Right atrium auricular region (tissue), 2 donors: ENCODE data around the gene RNU11. TPM values are rescaled to one million over a fixed set of nuclear protein-coding genes. Genes with fewer than 3 reads are reported as not detected.

Experiments used
- DNase-seq: peaks from one replicate; pipeline ENCODE4 v3.0.0-alpha.2; 2019; ENCODE audit warnings: low spot score
- H3K27ac ChIP-seq, 2 donors: fragments of 200-600 bp; sonication (generic); 1 replicate in 1 of 2; 2 replicates in 1 of 2; pipeline ENCODE4 v1.5.1; 2016 to 2019
- H3K27me3 ChIP-seq, 2 donors: fragments of 200-600 bp; sonication (generic); one replicate each; pipeline versions ENCODE4 v1.5.1 to v1.6.0; 2017 to 2019
- H3K36me3 ChIP-seq: fragments of 200-600 bp; sonication (generic); one replicate; pipeline ENCODE4 v1.5.1; 2016
- H3K4me1 ChIP-seq, 2 donors: fragments of 200-600 bp; sonication (generic); one replicate each; pipeline versions ENCODE4 v1.5.1 to v1.6.0; 2017 to 2019
- H3K4me3 ChIP-seq, 2 donors: fragments of 200-600 bp; sonication (generic); 1 replicate in 1 of 2; 2 replicates in 1 of 2; pipeline ENCODE4 v1.5.1; 2017 to 2019; ENCODE audit warnings: mild to moderate bottlenecking in 1 of 2, moderate library complexity in 1 of 2
- H3K9me3 ChIP-seq, 2 donors: fragments of 200-600 bp; sonication (generic); one replicate each; pipeline ENCODE4 v1.5.1; 2019
- total RNA-seq, 2 donors: library from RNA; depleted of rRNA; stranded (reverse); fragments of >200 nt; gene quantifications; one replicate each; pipeline ENCODE4 v1.1.0, GENCODE V29; 2016
- TF ChIP-seq, protein P1 (sequence below), 2 donors: fragments of 200-600 bp; sonication (generic); IDR thresholded peaks; one replicate each; pipeline ENCODE4 v1.5.1; 2019; ENCODE audit warnings: antibody characterized with exemption in 2 of 2

RNU11 gene
- total RNA-seq, 2 donors from 2014 or later, result not detected

DNA sequence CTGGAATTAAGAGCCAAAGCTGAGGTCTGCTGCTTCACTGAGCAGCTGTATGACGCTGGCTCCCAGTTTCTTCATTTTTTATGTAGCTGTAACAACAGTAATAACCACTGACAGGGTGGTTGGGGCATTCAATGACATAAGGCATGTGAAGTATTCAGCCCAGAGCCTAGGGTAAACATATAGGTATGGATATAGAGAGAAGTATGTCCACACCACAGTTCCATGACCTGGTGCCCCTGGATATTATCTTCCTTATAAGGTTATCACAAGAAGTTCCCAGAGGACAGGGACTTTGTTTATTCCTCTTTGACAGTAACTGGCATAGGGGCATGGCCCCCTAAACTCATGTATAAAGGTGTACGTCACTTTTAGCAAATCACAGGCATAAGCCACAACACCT lies 41.6 kb upstream of the RNU11 start:
- Histone ChIP-seq H3K27me3 (no peaks in the 10 kb centered on the region), H3K4me3 (no peak overlapping the region), H3K4me1 (peaks cover 0 to 9% of the 10 kb centered on the region in 2 donors), H3K36me3 (peaks cover 69% of the 10 kb centered on the region), H3K9me3 (no peaks in the 10 kb centered on the region), H3K27ac (no peak overlapping the region)
- no peak for DNase-seq
- TF ChIP-seq, protein P1, sequence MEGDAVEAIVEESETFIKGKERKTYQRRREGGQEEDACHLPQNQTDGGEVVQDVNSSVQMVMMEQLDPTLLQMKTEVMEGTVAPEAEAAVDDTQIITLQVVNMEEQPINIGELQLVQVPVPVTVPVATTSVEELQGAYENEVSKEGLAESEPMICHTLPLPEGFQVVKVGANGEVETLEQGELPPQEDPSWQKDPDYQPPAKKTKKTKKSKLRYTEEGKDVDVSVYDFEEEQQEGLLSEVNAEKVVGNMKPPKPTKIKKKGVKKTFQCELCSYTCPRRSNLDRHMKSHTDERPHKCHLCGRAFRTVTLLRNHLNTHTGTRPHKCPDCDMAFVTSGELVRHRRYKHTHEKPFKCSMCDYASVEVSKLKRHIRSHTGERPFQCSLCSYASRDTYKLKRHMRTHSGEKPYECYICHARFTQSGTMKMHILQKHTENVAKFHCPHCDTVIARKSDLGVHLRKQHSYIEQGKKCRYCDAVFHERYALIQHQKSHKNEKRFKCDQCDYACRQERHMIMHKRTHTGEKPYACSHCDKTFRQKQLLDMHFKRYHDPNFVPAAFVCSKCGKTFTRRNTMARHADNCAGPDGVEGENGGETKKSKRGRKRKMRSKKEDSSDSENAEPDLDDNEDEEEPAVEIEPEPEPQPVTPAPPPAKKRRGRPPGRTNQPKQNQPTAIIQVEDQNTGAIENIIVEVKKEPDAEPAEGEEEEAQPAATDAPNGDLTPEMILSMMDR (IDR thresholded peaks at IDR 0.05), result no peak

DNA sequence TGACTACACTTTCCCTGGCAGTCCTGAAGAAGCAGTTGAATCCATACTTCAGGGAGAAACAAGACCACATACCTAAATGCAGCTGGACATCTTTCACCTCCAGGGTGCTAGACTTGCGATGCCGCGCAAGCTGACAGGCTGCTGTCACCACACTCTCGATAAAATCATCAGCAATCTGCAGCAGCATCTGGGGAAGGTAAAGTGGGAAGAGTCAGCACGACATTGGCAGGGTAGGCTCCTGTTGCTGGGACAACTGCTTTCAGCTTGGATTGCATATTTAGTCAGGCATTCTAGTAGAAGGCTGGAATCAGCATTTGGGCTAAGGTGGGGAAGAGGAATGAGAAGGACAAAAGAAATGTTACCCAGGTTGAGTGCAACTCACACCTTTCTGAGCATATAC lies 35.2 kb upstream of the RNU11 start:
- H3K4me3 ChIP-seq, result no peak overlapping the region
- DNase-seq, result no peak
- no peaks in the 10 kb centered on the region for H3K9me3 ChIP-seq
- peaks cover 60% of the 10 kb centered on the region for H3K36me3 ChIP-seq
- TF ChIP-seq, protein P1 (IDR thresholded peaks at IDR 0.05), result no peak
- H3K27ac ChIP-seq, result no peak overlapping the region
- no peaks in the 10 kb centered on the region for H3K27me3 ChIP-seq
- H3K4me1 ChIP-seq, result no peaks in the 10 kb centered on the region

DNA sequence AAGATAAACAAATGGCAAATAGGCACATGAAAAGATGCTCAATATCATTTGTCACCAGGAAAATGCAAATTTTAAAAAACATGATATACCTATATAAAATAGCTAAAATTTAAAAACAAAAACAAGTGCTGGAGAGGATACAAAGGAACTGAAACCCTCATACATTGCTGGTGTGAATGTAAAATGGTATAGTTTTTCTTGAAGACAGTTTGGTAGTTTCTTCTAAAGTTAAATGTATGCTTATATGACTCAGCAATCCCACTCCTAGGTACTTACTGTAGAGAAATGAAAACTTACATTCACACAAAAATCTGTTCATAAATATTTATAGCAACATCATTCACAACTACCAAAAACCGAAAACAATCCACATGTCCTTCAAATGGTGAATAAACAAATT lies 16.7 kb upstream of the RNU11 start:
- Histone ChIP-seq H3K4me1 (no peaks in the 10 kb centered on the region), H3K27ac (no peak overlapping the region), H3K27me3 (no peaks in the 10 kb centered on the region), H3K36me3 (no peaks in the 10 kb centered on the region), H3K4me3 (no peak overlapping the region), H3K9me3 (no peaks in the 10 kb centered on the region)
- TF ChIP-seq, protein P1 (IDR thresholded peaks at IDR 0.05), result no peak
- no peak for DNase-seq

DNA sequence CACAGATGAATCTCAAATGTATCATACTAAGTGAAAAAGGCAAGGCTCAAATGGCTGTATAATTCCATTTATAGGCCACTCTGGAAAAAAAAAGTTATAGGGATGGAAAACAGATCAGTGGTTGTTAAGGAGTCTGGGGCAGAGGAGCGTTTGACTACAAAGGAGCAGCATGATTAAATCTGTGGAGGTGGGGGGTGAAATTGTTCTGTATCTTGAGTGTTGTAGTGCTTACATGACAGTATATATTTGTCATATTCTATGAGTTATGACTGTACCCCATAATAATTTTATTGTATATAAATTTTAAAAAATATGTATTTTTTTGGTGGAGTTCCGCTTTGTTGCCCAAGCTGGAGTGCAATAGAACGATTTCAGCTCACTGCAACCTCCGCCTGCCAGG lies 15.8 kb upstream of the RNU11 start:
- Histone ChIP-seq H3K4me3 (no peak overlapping the region), H3K36me3 (no peaks in the 10 kb centered on the region), H3K9me3 (no peaks in the 10 kb centered on the region), H3K27ac (no peak overlapping the region), H3K27me3 (no peaks in the 10 kb centered on the region), H3K4me1 (no peaks in the 10 kb centered on the region)
- TF ChIP-seq, protein P1 (IDR thresholded peaks at IDR 0.05), result no peak
- DNase-seq, result no peak

DNA sequence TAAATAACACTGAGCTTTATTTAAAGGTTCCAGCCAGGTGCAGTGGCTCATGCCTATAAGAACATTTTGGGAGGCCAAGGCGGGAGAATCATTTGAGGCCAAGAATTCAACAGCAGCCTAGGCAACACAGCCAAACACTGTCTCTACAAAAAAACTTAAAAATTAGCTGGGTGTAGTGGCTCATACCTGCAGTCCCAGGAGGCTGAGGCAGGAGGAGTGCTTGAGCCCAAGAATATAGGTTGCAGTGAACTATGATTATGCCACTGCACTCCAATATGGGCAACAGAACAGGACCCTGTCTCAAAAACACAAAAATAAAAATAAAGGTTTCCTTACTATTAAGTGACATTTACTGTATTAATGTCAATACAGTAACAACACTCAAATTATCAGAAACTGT lies 7.6 kb upstream of the RNU11 start:
- H3K27ac ChIP-seq, result no peak overlapping the region
- H3K27me3 ChIP-seq, result no peaks in the 10 kb centered on the region
- peaks cover 0 to 30% of the 10 kb centered on the region in 2 donors for H3K4me1 ChIP-seq
- DNase-seq, result no peak
- TF ChIP-seq, protein P1 (IDR thresholded peaks at IDR 0.05), result no peak
- no peak overlapping the region for H3K4me3 ChIP-seq
- no peaks in the 10 kb centered on the region for H3K9me3 ChIP-seq
- H3K36me3 ChIP-seq, result no peaks in the 10 kb centered on the region

DNA sequence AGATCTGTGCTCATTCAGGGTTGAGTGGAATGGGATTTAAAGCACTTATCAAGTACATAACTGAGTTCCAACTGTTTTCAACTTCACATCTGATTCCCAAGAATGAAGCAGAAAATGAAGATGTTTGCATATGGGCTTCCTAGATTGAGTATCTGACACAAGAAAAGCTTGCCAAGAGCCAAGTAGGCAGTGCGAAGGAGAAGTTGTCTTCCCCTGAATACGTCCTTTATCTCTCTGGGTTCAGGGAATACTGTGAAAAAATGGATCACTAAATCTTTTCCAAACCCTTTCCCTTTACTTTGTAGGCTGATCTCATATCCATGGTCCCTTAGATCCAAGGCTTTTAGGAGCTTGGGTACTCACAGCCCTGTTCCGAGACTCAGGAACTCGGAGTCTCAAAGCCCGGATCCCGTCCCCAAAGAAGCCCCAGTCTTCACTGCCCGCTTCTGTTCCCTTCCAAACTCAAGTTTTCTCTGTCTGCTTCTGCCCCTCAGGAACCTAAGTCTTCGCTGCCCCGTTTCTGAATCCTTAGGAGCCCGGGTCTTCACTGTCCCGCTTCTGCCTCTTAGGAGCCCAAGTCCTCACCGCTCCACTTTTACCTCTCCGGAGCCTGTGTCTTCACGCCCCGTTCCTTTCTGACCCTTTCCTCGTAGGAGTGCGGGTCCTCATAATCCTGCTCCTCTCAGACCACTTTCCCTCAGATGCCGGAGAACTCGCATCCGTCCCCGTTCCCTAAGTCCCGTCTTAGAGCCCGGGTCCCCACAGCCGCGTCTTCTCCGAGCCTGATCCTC lies 6.1 kb upstream of the RNU11 start:
- no peaks in the 10 kb centered on the region for H3K27me3 ChIP-seq
- no peak for DNase-seq
- no peaks in the 10 kb centered on the region for H3K36me3 ChIP-seq
- peak overlapping the region; percentile 90 to 95 for H3K27ac ChIP-seq
- H3K4me1 ChIP-seq, result peaks cover 0 to 32% of the 10 kb centered on the region in 2 donors
- TF ChIP-seq, protein P1 (IDR thresholded peaks at IDR 0.05), result no peak
- no peaks in the 10 kb centered on the region for H3K9me3 ChIP-seq
- H3K4me3 ChIP-seq, result peak overlapping the region; percentile 82 to 87
